ENCODE measurements around the gene ANKRD52. TPM values are rescaled to one million over a fixed set of nuclear protein-coding genes. Genes with fewer than 3 reads are reported as not detected.

The ANKRD52 gene
- total RNA-seq, 1 experiment from 2014 or later: 67.5 TPM

GRCh38 chr12:56221232-56221756, 36.9 kb downstream of the ANKRD52 start:
- ChIA-PET CTCF (interaction anchor here (0.6 to 2.3 kb wide), 5 partner anchors 15 to 96 kb away, joined by 3 to 41 read pairs (median 3); partner anchors contain the start of genes ANKRD52 and SMARCC2), POLR2A (interaction anchor here (0.9 to 1.8 kb wide), 4 partner anchors 10 to 93 kb away, joined by 3 to 5 read pairs (median 4); partner anchors contain the start of gene ESYT1)
- ATAC-seq: no peak
- TF ChIP-seq CTCF (IDR thresholded peaks at IDR 0.05): no peak
- TF ChIP-seq SIN3A (IDR thresholded peaks at IDR 0.05; ENCODE audit: borderline replicate concordance, insufficient read depth, low read depth, low read length): no peak
- TF ChIP-seq REST (IDR thresholded peaks at IDR 0.05; ENCODE audit: insufficient read depth in 1 of 2, low read depth in 2 of 2, low read length in 1 of 2): no peak
- TF ChIP-seq POLR2AphosphoS5 (IDR thresholded peaks at IDR 0.05; ENCODE audit: low read depth, low read length): no peak
- H3K4me1 ChIP-seq (ENCODE audit: control insufficient read depth, insufficient read depth, low read length): peaks cover 16% of the 10 kb centered on the region
- H3K9me3 ChIP-seq (ENCODE audit: control insufficient read depth, insufficient read depth, low read depth, low read length): no peaks in the 10 kb centered on the region
- intact Hi-C loops (cut with micrococcal nuclease; ENCODE audit: unreplicated experiment): no loop called here
- in situ Hi-C loops (cut with HindIII; ENCODE audit: low pct_unique_long_range_greater_than_20kb, low sequenced_read_pairs): no loop called here
- H3K4me3 ChIP-seq (ENCODE audit: low read depth in 2 of 2, low read length in 2 of 2): peak overlapping the region; percentile 74 to 86
- no peak for DNase-seq (ENCODE audit: low read depth, low spot score)
- H3K27ac ChIP-seq (ENCODE audit: low read length): peak overlapping the region; percentile 94
- TSS peak; percentile 99 for BruUV-seq (replicated peaks)
- no peaks in the 10 kb centered on the region; the same call in 1 of the 2 replicates for H3K36me3 ChIP-seq (ENCODE audit: control insufficient read depth, insufficient read depth, low read length)
- no peaks in the 10 kb centered on the region for H3K27me3 ChIP-seq (ENCODE audit: control insufficient read depth, insufficient read depth, low read length)

- no TSS peak for BruUV-seq (replicated peaks)
- no peak for ATAC-seq
- POLR2A ChIA-PET: no interaction called here
- peak overlapping the region; percentile 94 for H3K27ac ChIP-seq (ENCODE audit: low read length)
- H3K9me3 ChIP-seq (ENCODE audit: control insufficient read depth, insufficient read depth, low read depth, low read length): no peaks in the 10 kb centered on the region
- no peak for DNase-seq (ENCODE audit: low read depth, low spot score)
- H3K36me3 ChIP-seq (ENCODE audit: control insufficient read depth, insufficient read depth, low read length): no peaks in the 10 kb centered on the region; the same call in 1 of the 2 replicates
- no peaks in the 10 kb centered on the region for H3K27me3 ChIP-seq (ENCODE audit: control insufficient read depth, insufficient read depth, low read length)
- peaks cover 16% of the 10 kb centered on the region for H3K4me1 ChIP-seq (ENCODE audit: control insufficient read depth, insufficient read depth, low read length)
- CTCF ChIA-PET: interaction anchor here (0.6 to 2.3 kb wide), 2 partner anchors 31 to 95 kb away, joined by 3 to 41 read pairs; partner anchors contain the start of gene SMARCC2
- TF ChIP-seq REST (IDR thresholded peaks at IDR 0.05; ENCODE audit: insufficient read depth in 1 of 2, low read depth in 2 of 2, low read length in 1 of 2) (no peak), TCF7L2 (IDR thresholded peaks at IDR 0.05; ENCODE audit: low read depth, low read length) (no peak), POLR2AphosphoS5 (IDR thresholded peaks at IDR 0.05; ENCODE audit: low read depth, low read length) (no peak), SIN3A (IDR thresholded peaks at IDR 0.05; ENCODE audit: borderline replicate concordance, insufficient read depth, low read depth, low read length) (no peak), CTCF (IDR thresholded peaks at IDR 0.05) (no peak)
- in situ Hi-C loops (cut with HindIII; ENCODE audit: low pct_unique_long_range_greater_than_20kb, low sequenced_read_pairs) (no loop called here), intact Hi-C loops (cut with micrococcal nuclease; ENCODE audit: unreplicated experiment) (no loop called here)
- peak overlapping the region; percentile 74 to 86 for H3K4me3 ChIP-seq (ENCODE audit: low read depth in 2 of 2, low read length in 2 of 2)
Observed at GRCh38 chr12:56220611-56221231, 37.5 kb downstream of the ANKRD52 start.
